Neuron (in vitro differentiated cells): ENCODE measurements around the gene SCYL2.

ENCODE experiments used
- H2AFZ ChIP-seq: one replicate; pipeline ENCODE4 v1.6.1; 2013; ENCODE audit warnings: low read depth, mild to moderate bottlenecking, inconsistent platforms, low read length, moderate library complexity
- H3K27me3 ChIP-seq: one replicate; pipeline ENCODE4 v1.6.1; 2013; ENCODE audit warnings: low read length; ENCODE audit not compliant: insufficient read depth
- H3K36me3 ChIP-seq: one replicate; pipeline ENCODE4 v1.6.1; 2013; ENCODE audit warnings: low read length; ENCODE audit not compliant: insufficient read depth
- H3K4me1 ChIP-seq: one replicate; pipeline ENCODE4 v1.6.1; 2013; ENCODE audit warnings: low read length; ENCODE audit not compliant: insufficient read depth
- H3K4me3 ChIP-seq: 2 replicates; pipeline ENCODE4 v1.5.1; 2013; ENCODE audit warnings: mild to moderate bottlenecking, low read length, moderate library complexity
- H3K9me3 ChIP-seq: one replicate; pipeline ENCODE4 v1.6.1; 2013; ENCODE audit warnings: low read length

Gene SCYL2

GRCh38 chr12:100345020-100345767, 78.2 kb downstream of the SCYL2 start:
- no peak overlapping the region for H3K4me3 ChIP-seq
- no peaks in the 10 kb centered on the region for H3K4me1 ChIP-seq
- H3K36me3 ChIP-seq, result no peaks in the 10 kb centered on the region
- no peaks in the 10 kb centered on the region for H3K27me3 ChIP-seq
- no peaks in the 10 kb centered on the region for H3K9me3 ChIP-seq
- H2AFZ ChIP-seq, result no peak overlapping the region

GRCh38 chr12:100346660-100347059, 79.7 kb downstream of the SCYL2 start:
- Histone ChIP-seq H3K4me3 (no peak overlapping the region), H3K4me1 (no peaks in the 10 kb centered on the region), H3K36me3 (no peaks in the 10 kb centered on the region), H2AFZ (no peak overlapping the region), H3K9me3 (no peaks in the 10 kb centered on the region), H3K27me3 (no peaks in the 10 kb centered on the region)

- Histone ChIP-seq H3K27me3 (no peaks in the 10 kb centered on the region), H3K4me3 (no peak overlapping the region), H3K4me1 (no peaks in the 10 kb centered on the region), H3K9me3 (no peaks in the 10 kb centered on the region), H3K36me3 (no peaks in the 10 kb centered on the region), H2AFZ (no peak overlapping the region)
These were observed 81.9 kb downstream of the SCYL2 start for GRCh38 chr12:100348657-100349454.

- no peak within 1 kb of the TSS for H3K4me3 ChIP-seq
- no peaks in the 10 kb centered on the region for H3K9me3 ChIP-seq
- peaks cover 14% of the 10 kb centered on the region for H3K4me1 ChIP-seq
- H2AFZ ChIP-seq, result peak within 1 kb of the TSS; percentile 28
- no peaks in the 10 kb centered on the region for H3K36me3 ChIP-seq
- peaks cover 11% of the 10 kb centered on the region for H3K27me3 ChIP-seq
These were observed 89.8 kb downstream of the SCYL2 start, which contains the start of gene SLC17A8 for GRCh38 chr12:100356644-100357223. Gene SLC17A8 (plus strand): TSS chr12:100357074. CDS start chr12:100357392, 318 bp downstream.

GRCh38 chr12:100359248-100359647, 92.3 kb downstream of the SCYL2 start:
- no peaks in the 10 kb centered on the region for H3K9me3 ChIP-seq
- peaks cover 14% of the 10 kb centered on the region for H3K4me1 ChIP-seq
- H3K36me3 ChIP-seq, result no peaks in the 10 kb centered on the region
- H3K27me3 ChIP-seq, result peaks cover 11% of the 10 kb centered on the region
- H2AFZ ChIP-seq, result no peak overlapping the region
- H3K4me3 ChIP-seq, result no peak overlapping the region

GRCh38 chr12:100359822-100360221, 92.8 kb downstream of the SCYL2 start:
- no peaks in the 10 kb centered on the region for H3K9me3 ChIP-seq
- peaks cover 14% of the 10 kb centered on the region for H3K4me1 ChIP-seq
- H3K36me3 ChIP-seq, result no peaks in the 10 kb centered on the region
- H3K27me3 ChIP-seq, result peaks cover 11% of the 10 kb centered on the region
- no peak overlapping the region for H3K4me3 ChIP-seq
- no peak overlapping the region for H2AFZ ChIP-seq

GRCh38 chr12:100360450-100360849, 93.5 kb downstream of the SCYL2 start:
- Histone ChIP-seq H3K9me3 (no peaks in the 10 kb centered on the region), H3K4me1 (peaks cover 14% of the 10 kb centered on the region), H3K27me3 (peaks cover 11% of the 10 kb centered on the region), H3K4me3 (no peak overlapping the region), H3K36me3 (no peaks in the 10 kb centered on the region), H2AFZ (no peak overlapping the region)

GRCh38 chr12:100364324-100364723, 97.3 kb downstream of the SCYL2 start:
- Histone ChIP-seq H3K4me1 (peaks cover 5% of the 10 kb centered on the region), H3K27me3 (no peaks in the 10 kb centered on the region), H3K4me3 (no peak overlapping the region), H2AFZ (no peak overlapping the region), H3K9me3 (peaks cover under 1% of the 10 kb centered on the region), H3K36me3 (no peaks in the 10 kb centered on the region)

GRCh38 chr12:100365411-100365810, 98.4 kb downstream of the SCYL2 start:
- Histone ChIP-seq H2AFZ (no peak overlapping the region), H3K9me3 (peaks cover 2% of the 10 kb centered on the region), H3K4me3 (no peak overlapping the region), H3K36me3 (no peaks in the 10 kb centered on the region), H3K4me1 (no peaks in the 10 kb centered on the region), H3K27me3 (no peaks in the 10 kb centered on the region)

- Histone ChIP-seq H2AFZ (no peak overlapping the region), H3K36me3 (no peaks in the 10 kb centered on the region), H3K9me3 (peaks cover 2% of the 10 kb centered on the region), H3K4me3 (no peak overlapping the region), H3K4me1 (peaks cover 7% of the 10 kb centered on the region), H3K27me3 (no peaks in the 10 kb centered on the region)
These were observed 101.1 kb downstream of the SCYL2 start for GRCh38 chr12:100368066-100368465.

GRCh38 chr12:100371146-100371545, 104.2 kb downstream of the SCYL2 start:
- Histone ChIP-seq H3K27me3 (peaks cover 4% of the 10 kb centered on the region), H3K4me1 (peaks cover 10% of the 10 kb centered on the region)

GRCh38 chr12:100372853-100373640, 106.1 kb downstream of the SCYL2 start:
- H3K4me3 ChIP-seq, result no peak overlapping the region

More at GRCh38 chr12:100371146-100371545, 104.2 kb downstream of the SCYL2 start:
- Histone ChIP-seq H3K36me3 (no peaks in the 10 kb centered on the region), H2AFZ (no peak overlapping the region), H3K4me3 (no peak overlapping the region), H3K9me3 (peaks cover 2% of the 10 kb centered on the region)

More at GRCh38 chr12:100372853-100373640, 106.1 kb downstream of the SCYL2 start:
- Histone ChIP-seq H3K36me3 (no peaks in the 10 kb centered on the region), H2AFZ (no peak overlapping the region), H3K27me3 (peaks cover 4% of the 10 kb centered on the region), H3K4me1 (peaks cover 10% of the 10 kb centered on the region), H3K9me3 (peaks cover 2% of the 10 kb centered on the region)
